Thyroid gland (tissue), 4 donors: Measurements from ENCODE around the gene IGF1.

Experiments
- CTCF ChIP-seq, 6 experiments: fragments of 200-600 bp in 3 of 6; fragments of 450-650 bp in 3 of 6; sonication (generic) in 3 of 6; IDR thresholded peaks; one replicate each; pipeline ENCODE4 v1.5.1; 2016 to 2019; ENCODE audit warnings: antibody characterized with exemption in 6 of 6, mild to moderate bottlenecking in 2 of 6, inconsistent platforms in 1 of 6, moderate library complexity in 1 of 6
- POLR2A ChIP-seq, 2 donors: fragments of 450-650 bp; IDR thresholded peaks; one replicate each; pipeline ENCODE4 v1.6.1; 2017; ENCODE audit warnings: antibody characterized with exemption in 2 of 2, mild to moderate bottlenecking in 2 of 2, moderate library complexity in 1 of 2

GRCh38 chr12:102441077-102441596 is 39.2 kb downstream of the IGF1 start:
- TF ChIP-seq CTCF (IDR thresholded peaks at IDR 0.05) (no peak), POLR2A (IDR thresholded peaks at IDR 0.05) (no peak)
